LHCN-M2 (cell line): Measurements from ENCODE around the gene WASHC2C. TPM values are rescaled to one million over a fixed set of nuclear protein-coding genes. Genes with fewer than 3 reads are reported as not detected.

Experiments
- total RNA-seq: library from RNA; depleted of rRNA; stranded (reverse); fragments of >200 nt; gene quantifications from 2 replicates; pipeline ENCODE4 v1.2.3, GENCODE V29; 2014; rRNA removed

Gene WASHC2C
- total RNA-seq, 1 experiment from 2014 or later, result 40.4 TPM

Other genes with a start within 250 kb of the WASHC2C start
- gene ZFAND4, start 54.5 kb upstream of the WASHC2C start, total RNA-seq, result 6.3 and 8.3 TPM in 2 replicates
- gene AGAP4, start 120.2 kb downstream of the WASHC2C start, total RNA-seq, result 4.6 and 5.8 TPM in 2 replicates
- gene TIMM23, start 245.2 kb downstream of the WASHC2C start, total RNA-seq, result 107 and 117 TPM in 2 replicates